Loucy (cell line): ENCODE data around the gene NUTM2E.
"Not testable (repeated sequence)": the region's sequence is repeated elsewhere in the genome, so short reads cannot be mapped to it uniquely, and the experiment has no call there.

Experiments
- EZH2phosphoT487 ChIP-seq: fragments of 200-600 bp; IDR thresholded peaks from 2 replicates; pipeline ENCODE4 v1.6.1; 2018; ENCODE audit warnings: antibody characterized with exemption, mild to moderate bottlenecking, moderate library complexity, borderline replicate concordance
- TF ChIP-seq, protein P1 (sequence below): fragments of 200-600 bp; sonication (generic); conservative IDR thresholded peaks from 2 replicates; pipeline ENCODE4 v1.5.1; 2014; ENCODE audit warnings: mild to moderate bottlenecking, antibody characterized with exemption, low read length

DNA sequence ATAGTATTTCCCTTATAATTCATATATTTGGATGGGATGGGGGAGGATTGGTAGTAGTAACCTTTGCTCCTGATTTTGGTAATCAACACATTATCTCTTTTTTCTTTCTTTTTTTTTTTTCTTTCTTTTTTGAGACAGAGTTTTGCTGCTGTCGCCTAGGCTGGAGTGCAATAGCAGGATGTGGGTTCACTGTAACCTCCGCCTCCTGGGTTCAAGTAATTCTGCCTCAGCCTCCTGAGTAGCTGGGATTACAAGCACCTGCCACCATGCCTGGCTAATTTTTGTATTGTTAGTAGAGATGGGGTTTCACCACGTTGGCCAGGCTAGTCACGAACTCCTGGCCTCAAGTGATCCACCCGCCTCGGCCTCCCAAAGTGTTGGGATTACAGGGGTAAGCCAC, 3.2 kb upstream of the NUTM2E start:
- TF ChIP-seq, protein P1, sequence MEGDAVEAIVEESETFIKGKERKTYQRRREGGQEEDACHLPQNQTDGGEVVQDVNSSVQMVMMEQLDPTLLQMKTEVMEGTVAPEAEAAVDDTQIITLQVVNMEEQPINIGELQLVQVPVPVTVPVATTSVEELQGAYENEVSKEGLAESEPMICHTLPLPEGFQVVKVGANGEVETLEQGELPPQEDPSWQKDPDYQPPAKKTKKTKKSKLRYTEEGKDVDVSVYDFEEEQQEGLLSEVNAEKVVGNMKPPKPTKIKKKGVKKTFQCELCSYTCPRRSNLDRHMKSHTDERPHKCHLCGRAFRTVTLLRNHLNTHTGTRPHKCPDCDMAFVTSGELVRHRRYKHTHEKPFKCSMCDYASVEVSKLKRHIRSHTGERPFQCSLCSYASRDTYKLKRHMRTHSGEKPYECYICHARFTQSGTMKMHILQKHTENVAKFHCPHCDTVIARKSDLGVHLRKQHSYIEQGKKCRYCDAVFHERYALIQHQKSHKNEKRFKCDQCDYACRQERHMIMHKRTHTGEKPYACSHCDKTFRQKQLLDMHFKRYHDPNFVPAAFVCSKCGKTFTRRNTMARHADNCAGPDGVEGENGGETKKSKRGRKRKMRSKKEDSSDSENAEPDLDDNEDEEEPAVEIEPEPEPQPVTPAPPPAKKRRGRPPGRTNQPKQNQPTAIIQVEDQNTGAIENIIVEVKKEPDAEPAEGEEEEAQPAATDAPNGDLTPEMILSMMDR = not testable (repeated sequence)
- not testable (repeated sequence) for TF ChIP-seq EZH2phosphoT487
